Measurements from ENCODE around the gene ADAMTS4. TPM values are rescaled to one million over a fixed set of nuclear protein-coding genes. Genes with fewer than 3 reads are reported as not detected.

The ADAMTS4 gene, protein sequence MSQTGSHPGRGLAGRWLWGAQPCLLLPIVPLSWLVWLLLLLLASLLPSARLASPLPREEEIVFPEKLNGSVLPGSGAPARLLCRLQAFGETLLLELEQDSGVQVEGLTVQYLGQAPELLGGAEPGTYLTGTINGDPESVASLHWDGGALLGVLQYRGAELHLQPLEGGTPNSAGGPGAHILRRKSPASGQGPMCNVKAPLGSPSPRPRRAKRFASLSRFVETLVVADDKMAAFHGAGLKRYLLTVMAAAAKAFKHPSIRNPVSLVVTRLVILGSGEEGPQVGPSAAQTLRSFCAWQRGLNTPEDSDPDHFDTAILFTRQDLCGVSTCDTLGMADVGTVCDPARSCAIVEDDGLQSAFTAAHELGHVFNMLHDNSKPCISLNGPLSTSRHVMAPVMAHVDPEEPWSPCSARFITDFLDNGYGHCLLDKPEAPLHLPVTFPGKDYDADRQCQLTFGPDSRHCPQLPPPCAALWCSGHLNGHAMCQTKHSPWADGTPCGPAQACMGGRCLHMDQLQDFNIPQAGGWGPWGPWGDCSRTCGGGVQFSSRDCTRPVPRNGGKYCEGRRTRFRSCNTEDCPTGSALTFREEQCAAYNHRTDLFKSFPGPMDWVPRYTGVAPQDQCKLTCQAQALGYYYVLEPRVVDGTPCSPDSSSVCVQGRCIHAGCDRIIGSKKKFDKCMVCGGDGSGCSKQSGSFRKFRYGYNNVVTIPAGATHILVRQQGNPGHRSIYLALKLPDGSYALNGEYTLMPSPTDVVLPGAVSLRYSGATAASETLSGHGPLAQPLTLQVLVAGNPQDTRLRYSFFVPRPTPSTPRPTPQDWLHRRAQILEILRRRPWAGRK
- 14.0 and 44.2 TPM in 2 replicates for total RNA-seq

DNA sequence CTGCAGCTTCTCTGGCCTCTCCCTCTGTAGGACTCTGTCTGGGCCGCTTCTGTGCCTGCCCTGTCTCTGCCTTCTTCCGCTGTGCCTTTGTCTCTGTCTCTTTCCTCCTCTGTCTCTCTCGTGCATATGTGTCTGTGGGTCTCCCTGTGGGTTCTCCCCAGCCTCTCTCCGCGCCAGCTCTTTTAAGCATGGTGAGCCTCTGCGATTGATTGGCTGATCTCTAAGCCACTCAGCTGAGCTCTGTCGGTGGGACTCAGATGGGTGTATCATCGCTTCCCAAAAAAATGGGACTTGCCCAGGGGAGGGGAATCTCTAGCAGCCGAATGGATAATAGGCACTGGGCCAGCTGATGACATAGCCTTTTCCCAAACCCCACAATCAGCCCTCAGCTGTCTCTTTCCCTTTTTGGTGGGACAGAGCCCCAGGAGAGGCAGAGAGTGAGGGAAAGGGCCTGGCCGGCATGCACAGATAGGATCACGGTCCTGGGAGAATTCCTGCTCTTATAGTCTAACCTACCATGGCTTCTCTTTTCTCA lies at the start of gene ADAMTS4:
ADAMTS4 (minus strand) TSS at position 158 of the 535 bp plus-strand sequence. CDS start 427 bp downstream, outside the sequence.

DNA sequence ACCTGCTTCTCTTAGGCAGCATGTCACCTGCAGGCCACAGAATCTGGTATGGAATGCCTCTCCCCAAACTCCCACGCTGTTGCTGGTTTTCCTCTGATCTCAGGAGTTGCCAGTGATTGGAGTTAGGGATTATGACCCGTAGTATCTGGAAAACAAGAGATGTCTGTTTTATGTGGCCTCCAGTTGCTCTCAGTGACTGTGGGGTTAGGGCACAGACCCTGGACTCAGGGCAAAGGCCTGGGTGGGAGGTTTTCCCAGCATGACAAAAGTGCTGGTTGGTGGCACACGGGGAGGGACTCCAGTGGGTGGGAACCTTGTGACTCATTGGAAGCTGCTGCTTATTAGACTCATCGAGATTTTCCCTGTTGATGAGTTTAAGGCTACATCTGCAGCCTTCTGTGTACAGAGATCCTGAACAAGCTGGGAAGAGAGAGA lies 39.2 kb upstream of the ADAMTS4 start, which contains the start of gene NR1I3:
NR1I3 (minus strand) TSS at position 165 of the 435 bp plus-strand sequence. CDS start 1,638 bp downstream, outside the sequence.

DNA sequence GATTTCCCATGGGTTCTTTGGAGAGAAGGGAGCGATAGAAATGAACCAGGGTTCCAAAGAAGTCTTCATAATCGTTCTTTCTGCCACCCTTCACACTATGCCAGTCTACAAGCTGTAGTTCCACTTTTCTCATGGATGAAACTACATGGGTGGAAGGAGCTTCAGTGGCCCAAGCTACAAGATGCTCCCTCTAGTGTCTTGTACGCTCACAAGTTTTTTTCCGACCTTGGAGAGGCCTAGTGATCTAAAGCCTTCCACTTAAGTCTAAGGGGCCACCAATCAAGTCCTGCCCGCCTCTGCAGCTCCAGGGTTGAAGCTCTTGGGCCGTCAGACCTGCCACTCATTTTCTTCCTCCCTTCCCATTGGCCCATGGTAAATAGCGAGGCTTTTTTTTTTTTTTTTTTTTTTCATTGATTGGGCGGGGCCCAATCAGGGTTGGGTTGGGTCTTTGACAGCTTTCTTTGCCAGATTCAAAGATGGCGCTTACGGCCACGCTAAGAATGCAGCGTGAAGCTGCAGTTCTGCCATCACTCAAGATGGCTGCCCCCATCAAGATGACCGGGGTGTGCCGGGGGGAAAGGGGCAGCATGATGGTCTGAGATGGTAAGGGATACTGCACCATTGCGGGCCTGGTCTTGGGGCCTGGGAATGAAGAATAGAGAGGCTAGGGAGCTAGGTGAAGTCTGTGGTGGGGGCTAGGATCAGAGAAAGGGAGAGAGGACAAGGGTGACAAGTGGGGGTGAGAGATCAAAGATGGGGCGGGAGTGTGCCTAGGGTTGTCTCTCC lies 26.9 kb upstream of the ADAMTS4 start, which contains the start of gene TOMM40L:
TOMM40L (plus strand) TSS at position 527 of the 786 bp plus-strand sequence. CDS start 430 bp downstream, outside the sequence.

DNA sequence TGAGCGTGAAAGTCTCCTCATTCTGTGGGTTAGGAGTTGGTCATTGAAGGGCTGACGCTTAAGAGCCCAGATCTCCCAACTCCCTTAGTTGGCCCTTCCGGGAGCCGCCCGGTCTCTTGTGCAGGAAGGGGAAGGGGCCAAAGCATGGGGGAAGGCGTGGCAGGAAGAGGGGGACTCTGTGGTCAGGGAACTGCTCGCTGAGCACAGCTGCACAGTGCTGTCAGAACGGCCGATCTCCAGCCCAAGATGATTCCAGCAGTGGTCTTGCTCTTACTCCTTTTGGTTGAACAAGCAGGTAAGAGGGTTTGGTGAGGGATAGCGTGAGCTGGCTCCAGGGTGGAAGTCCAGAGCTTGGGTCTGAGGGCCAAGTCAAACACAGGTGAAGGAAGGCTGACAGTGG lies 16.2 kb upstream of the ADAMTS4 start, which contains the start of gene FCER1G:
FCER1G (plus strand) TSS at position 220 of the 400 bp plus-strand sequence; CDS start at position 247, 27 bp downstream.

DNA sequence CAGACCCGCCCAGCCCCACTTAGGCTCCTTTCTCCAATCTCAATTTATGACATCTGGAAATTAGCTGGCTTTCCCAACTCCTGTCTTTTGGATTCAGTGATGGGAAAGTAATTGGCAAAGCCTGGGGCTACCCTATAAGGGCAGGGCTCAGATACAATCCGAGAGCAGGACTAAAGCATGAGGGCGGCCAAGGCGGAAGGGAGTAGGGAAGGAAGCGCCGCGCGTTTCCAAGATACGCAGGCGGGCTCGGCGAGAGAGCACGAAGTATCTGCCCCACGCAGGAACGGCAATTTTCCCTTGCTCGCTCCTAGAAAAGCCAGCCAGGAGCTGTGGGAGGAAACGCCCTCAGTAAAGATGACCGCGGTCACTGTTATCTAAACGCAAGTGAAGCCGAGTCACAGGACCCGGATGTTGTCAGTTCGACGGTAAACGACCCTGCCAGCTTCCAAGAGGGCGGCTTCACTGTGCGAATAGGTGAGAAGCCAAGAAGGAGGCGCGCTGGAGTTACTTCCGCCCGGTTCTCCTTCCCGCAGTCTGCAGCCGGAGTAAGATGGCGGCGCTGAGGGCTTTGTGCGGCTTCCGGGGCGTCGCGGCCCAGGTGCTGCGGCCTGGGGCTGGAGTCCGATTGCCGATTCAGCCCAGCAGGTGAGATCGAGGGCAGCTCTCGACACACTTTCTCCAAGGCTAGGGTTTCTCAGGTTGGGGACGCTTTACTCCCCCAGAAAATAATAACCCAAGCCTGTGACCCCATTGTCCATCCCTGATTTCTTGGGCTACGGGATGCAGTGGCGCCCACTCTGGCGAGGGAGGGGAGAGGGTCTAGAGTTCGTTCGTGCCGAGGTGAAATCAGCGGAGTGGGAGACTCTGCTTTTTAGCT lies 3.2 kb upstream of the ADAMTS4 start, which contains the start of gene NDUFS2:
NDUFS2 (plus strand) TSS at position 532 of the 877 bp plus-strand sequence; CDS start at position 551, 19 bp downstream.

DNA sequence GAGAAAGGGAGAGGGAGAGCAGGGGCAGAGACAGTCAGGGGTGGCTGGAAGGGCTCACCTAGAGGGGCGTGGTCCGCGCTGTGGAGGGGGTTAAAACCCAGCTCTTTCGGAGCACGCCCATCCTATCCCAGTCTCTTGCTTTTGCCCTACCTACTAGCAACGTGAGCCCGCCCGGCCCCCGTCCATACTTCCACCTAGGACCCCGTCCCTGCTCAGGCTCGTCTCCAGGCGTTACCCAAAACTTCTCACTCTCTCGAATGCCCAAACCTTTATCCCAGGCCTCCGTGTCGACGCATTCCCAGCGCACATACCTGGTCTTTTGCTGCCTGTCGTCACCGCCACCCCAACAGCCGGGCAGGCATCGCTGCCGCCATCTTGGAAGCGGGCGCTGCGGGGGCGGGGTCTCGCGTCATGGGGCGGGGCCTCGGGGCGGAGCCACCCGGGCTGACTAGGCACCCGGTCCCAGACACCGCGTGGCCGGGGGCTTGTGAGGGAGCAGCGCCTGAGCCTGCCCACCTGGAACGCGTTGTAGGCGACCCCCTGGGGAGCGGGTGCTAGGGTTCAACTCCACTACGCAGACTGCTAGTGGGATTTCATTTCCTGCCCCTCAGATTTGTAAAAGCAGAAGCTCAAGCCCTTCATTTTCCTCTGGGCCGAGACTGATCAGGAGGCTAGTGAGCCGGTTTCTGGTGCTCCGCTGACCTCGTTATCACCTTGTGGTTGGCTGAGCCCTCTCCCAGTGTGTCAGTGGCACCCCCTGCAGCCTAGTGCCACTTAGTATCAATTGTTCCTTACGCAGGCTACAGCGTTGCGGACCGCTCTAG lies 21.5 kb downstream of the ADAMTS4 start, which contains the start of gene B4GALT3:
B4GALT3 (minus strand) TSS at position 396 of the 824 bp plus-strand sequence. CDS start 1,447 bp downstream, outside the sequence.

DNA sequence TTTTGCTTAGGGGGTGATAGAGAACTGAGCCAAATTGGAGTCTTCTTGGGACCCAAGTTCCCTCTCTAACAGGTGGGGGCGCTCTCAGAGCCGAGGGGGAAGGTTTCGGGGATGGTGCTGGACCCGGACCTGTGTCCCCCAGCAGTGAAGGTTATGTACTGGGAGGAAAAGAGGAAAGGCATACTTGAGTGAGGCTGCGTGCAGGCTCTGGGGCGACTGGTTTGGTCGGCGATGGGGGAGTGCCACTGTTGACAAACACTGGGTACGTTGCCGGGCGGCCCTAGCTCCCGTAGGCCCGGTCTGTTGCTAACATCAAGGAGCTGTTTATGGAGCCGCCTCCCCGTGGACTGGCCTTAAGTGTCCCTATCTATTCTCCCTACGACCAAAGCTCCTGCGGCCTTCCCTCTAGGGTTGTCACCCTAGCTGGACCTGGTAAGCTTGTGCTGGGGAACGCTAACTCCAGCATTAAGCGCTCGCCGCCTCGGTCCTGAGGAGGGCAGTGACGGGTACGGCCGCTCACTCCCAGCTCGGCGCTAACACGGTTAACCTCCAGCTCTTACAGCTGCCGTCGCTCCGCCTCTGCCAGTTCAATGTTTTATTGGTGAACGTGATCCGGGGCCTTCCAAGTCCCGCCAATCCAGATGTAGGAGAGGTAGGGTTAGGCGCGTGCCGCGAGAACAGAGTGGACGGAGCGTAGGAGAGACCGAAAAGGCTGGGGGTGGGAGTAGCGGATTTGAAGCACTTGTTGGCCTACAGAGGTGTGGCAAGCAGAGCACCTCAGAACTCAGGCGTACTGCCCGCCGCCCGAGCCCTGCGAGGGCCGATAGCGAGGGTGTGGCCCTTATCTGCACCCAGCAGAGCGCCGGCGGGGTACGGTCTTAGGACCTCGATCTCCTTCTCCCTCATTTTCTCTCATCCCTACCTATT lies 32.8 kb downstream of the ADAMTS4 start, which contains the start of gene PPOX:
PPOX (plus strand) TSS at position 685 of the 927 bp plus-strand sequence. CDS start 422 bp downstream, outside the sequence.

DNA sequence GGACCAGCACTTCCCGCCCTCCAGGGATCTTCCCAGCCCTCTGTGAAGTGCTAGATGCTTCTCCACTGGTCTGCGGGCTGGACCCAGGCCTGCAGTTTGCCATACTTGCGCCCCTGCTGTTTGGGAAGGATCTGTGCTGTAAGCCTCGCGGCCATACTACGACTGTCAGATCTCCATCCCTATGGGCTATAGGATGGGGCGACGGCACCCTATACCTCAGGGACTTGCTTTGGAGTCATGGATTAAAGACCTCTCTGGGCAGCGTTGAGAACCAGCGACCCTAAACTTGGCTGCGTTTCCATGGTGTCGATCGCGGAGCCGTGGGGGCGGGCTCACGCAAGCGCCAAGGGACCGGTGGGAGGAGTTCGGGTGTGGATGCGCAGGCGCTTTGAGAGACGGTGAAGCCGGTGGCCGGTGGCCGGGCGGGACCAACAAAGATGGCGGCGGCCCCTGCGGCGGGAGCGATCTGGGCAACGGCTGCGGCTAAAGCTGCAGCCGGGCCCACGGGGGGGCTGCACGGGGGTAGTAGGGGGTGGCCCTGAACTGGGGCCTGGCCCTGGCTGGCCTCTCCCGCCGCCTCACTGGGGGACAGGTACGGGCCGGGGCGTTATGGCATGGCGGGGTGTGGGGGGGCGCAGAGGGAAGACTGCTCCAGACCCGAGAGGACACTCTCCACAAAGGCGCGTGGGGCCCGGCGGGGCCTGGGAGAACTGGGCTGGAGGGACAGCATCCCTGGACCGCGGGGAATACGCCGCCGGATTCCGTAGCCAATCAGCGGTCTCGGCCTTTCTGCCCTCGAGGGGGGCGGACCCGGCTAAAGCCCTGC lies 39.6 kb downstream of the ADAMTS4 start, which contains the start of gene USP21:
USP21 (plus strand) TSS at position 414 of the 826 bp plus-strand sequence. CDS start 1,141 bp downstream, outside the sequence.

DNA sequence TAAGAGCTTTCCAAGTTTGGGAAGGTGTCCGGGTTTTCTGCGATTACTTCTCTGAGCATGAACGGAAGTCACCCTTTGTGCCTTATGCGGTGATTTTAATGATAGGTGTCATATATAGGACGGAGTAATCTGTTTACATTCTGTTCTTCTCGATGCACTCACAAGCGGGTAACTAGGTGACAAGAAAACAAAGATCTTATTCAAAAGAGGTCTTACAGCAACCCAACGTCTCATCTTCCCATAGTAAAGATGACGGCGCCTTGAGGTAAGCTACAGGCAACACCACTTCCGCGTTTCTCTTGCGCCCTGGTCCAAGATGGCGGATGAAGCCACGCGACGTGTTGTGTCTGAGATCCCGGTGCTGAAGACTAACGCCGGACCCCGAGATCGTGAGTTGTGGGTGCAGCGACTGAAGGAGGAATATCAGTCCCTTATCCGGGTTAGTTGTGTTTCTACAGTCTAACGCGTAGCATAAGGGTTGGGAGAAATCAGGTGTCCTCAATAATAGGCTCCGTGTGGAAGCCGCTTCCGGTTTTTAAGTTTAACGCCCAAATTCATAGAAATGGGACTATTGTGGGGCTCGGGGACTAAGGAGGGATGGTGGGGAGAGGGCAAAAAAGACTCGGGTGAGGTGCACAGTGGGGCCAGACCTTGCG lies 45.0 kb downstream of the ADAMTS4 start, which contains the start of gene UFC1:
UFC1 (plus strand) TSS at position 297 of the 656 bp plus-strand sequence; CDS start at position 317, 20 bp downstream.

Small RNA genes within 50 kb of the gene (small RNA-seq; reads per million reads assigned to genes)
- not detected for gene RF01225

Other genes with a start within 250 kb of the ADAMTS4 start
- gene ITLN2, start 244.2 kb downstream of the ADAMTS4 start, total RNA-seq, result not detected in 2 replicates
- 144 and 239 TPM in 2 replicates for gene F11R, start 177.9 kb downstream of the ADAMTS4 start, total RNA-seq
- 2.4 and 3.6 TPM in 2 replicates for gene TSTD1, start 160.1 kb downstream of the ADAMTS4 start, total RNA-seq
- gene USF1, start 153.1 kb downstream of the ADAMTS4 start, total RNA-seq, result 72.8 and 82.5 TPM in 2 replicates
- not detected in 2 replicates for gene ARHGAP30, start 129.2 kb downstream of the ADAMTS4 start, total RNA-seq
- under 0.01 and 0.65 TPM in 2 replicates for gene NECTIN4, start 109.5 kb downstream of the ADAMTS4 start, total RNA-seq
- gene KLHDC9, start 100.7 kb downstream of the ADAMTS4 start, total RNA-seq, result 0.86 and 1.3 TPM in 2 replicates
- gene PFDN2, start 81.0 kb downstream of the ADAMTS4 start, total RNA-seq, result 34.3 and 40.9 TPM in 2 replicates
- gene NIT1, start 80.9 kb downstream of the ADAMTS4 start, total RNA-seq, result 11.8 and 13.9 TPM in 2 replicates
- 43.8 and 45.7 TPM in 2 replicates for gene DEDD, start 66.4 kb downstream of the ADAMTS4 start, total RNA-seq
- 105 and 120 TPM in 2 replicates for gene UFC1, start 45.1 kb downstream of the ADAMTS4 start, total RNA-seq
- gene USP21, start 39.6 kb downstream of the ADAMTS4 start, total RNA-seq, result 5.9 and 6.2 TPM in 2 replicates
- gene PPOX, start 32.6 kb downstream of the ADAMTS4 start, total RNA-seq, result 15.6 and 15.7 TPM in 2 replicates
- gene B4GALT3, start 21.5 kb downstream of the ADAMTS4 start, total RNA-seq, result 37.6 and 39.5 TPM in 2 replicates
- 98.6 and 115 TPM in 2 replicates for gene NDUFS2, start 3.3 kb upstream of the ADAMTS4 start, total RNA-seq
- not detected in 2 replicates for gene FCER1G, start 16.2 kb upstream of the ADAMTS4 start, total RNA-seq
- not detected in 2 replicates for gene APOA2, start 24.6 kb upstream of the ADAMTS4 start, total RNA-seq
- gene TOMM40L, start 27.0 kb upstream of the ADAMTS4 start, total RNA-seq, result 16.0 and 18.2 TPM in 2 replicates
- gene NR1I3, start 39.1 kb upstream of the ADAMTS4 start, total RNA-seq, result not detected in 2 replicates
- gene PCP4L1, start 59.7 kb upstream of the ADAMTS4 start, total RNA-seq, result not detected in 2 replicates
- 0.33 and 0.86 TPM in 2 replicates for gene MPZ, start 110.9 kb upstream of the ADAMTS4 start, total RNA-seq
- 26.1 and 65.9 TPM in 2 replicates for gene SDHC, start 115.3 kb upstream of the ADAMTS4 start, total RNA-seq
- gene CFAP126, start 168.8 kb upstream of the ADAMTS4 start, total RNA-seq, result not detected in 2 replicates

All from vein endothelial cell (primary cell).